NCI-H1092 treated with DMSO at 0.1 percent for 48 hours (cell line): ENCODE data around the gene ADAMTS6.

ENCODE experiments used
- DNase-seq: peaks from one replicate; lab custom pipeline; 2025; lab: John Stamatoyannopoulos, UW

Gene ADAMTS6

GRCh38 chr5:65144136-65144871 lies 337.4 kb downstream of the ADAMTS6 start:
- DNase-seq: no peak

GRCh38 chr5:65142511-65143011 lies 339.2 kb downstream of the ADAMTS6 start:
- DNase-seq: no peak

- DNase-seq: no peak
Measured at GRCh38 chr5:65142016-65142415, 339.7 kb downstream of the ADAMTS6 start.

- peak; percentile 38 for DNase-seq
Measured at GRCh38 chr5:65141493-65141892, 340.2 kb downstream of the ADAMTS6 start.

- DNase-seq: no peak
Measured at GRCh38 chr5:65137631-65138030, 344.1 kb downstream of the ADAMTS6 start.

GRCh38 chr5:65133477-65134110 lies 348.1 kb downstream of the ADAMTS6 start:
- DNase-seq: no peak

- no peak for DNase-seq
Measured at GRCh38 chr5:65132386-65132785, 349.3 kb downstream of the ADAMTS6 start.

GRCh38 chr5:65128226-65128625 lies 353.5 kb downstream of the ADAMTS6 start:
- DNase-seq: no peak

GRCh38 chr5:65127161-65127901 lies 354.4 kb downstream of the ADAMTS6 start:
- peak; percentile 5 for DNase-seq

GRCh38 chr5:65126542-65127069 lies 355.1 kb downstream of the ADAMTS6 start:
- DNase-seq: peak; percentile 33

GRCh38 chr5:65125591-65126541 lies 355.9 kb downstream of the ADAMTS6 start:
- DNase-seq: peak; percentile 84

- no peak for DNase-seq
Measured at GRCh38 chr5:65121880-65122436, 359.8 kb downstream of the ADAMTS6 start.

GRCh38 chr5:65120371-65120967 lies 361.3 kb downstream of the ADAMTS6 start:
- DNase-seq: peak; percentile 94

- DNase-seq: no peak
Measured at GRCh38 chr5:65117525-65117924, 364.2 kb downstream of the ADAMTS6 start.

GRCh38 chr5:65113771-65114170 lies 367.9 kb downstream of the ADAMTS6 start:
- no peak for DNase-seq

GRCh38 chr5:65111961-65112658 lies 369.6 kb downstream of the ADAMTS6 start:
- no peak for DNase-seq

- no peak for DNase-seq
Measured at GRCh38 chr5:65108786-65109743, 372.7 kb downstream of the ADAMTS6 start.

GRCh38 chr5:65105301-65105700 lies 376.4 kb downstream of the ADAMTS6 start:
- no peak for DNase-seq

GRCh38 chr5:65104831-65105230 lies 376.9 kb downstream of the ADAMTS6 start:
- DNase-seq: no peak
